ENCODE results near the gene KLK14. TPM values are rescaled to one million over a fixed set of nuclear protein-coding genes. Genes with fewer than 3 reads are reported as not detected.

Gene KLK14
- total RNA-seq, 2 donors from 2014 or later = not detected

DNA sequence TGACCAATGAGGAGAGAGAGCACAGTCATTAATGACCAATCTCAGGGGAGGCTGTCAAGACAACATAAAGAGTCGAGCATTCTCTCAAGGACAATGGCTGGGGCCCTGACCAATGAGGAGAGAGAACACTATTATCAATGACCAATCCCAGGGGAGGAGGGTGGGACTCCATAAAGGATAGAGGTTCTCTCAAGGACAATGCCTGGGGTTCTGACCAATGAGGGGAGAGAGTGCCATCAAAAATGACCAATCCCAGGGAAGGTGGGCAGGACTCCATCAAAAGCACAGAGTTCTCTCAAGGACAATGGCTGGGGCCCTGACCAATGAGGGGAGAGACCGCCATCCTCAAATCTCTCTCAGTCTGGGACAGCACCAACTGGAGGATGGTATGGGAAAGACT is 53.0 kb downstream of the KLK14 start:
- DNase-seq (ENCODE audit: low spot score) (no peak), ATAC-seq (ENCODE audit: insufficient number of reproducible peaks, low FRiP score, low read depth) (no peak)
- H3K4me3 ChIP-seq = no peak overlapping the region
- TF ChIP-seq, protein P1, sequence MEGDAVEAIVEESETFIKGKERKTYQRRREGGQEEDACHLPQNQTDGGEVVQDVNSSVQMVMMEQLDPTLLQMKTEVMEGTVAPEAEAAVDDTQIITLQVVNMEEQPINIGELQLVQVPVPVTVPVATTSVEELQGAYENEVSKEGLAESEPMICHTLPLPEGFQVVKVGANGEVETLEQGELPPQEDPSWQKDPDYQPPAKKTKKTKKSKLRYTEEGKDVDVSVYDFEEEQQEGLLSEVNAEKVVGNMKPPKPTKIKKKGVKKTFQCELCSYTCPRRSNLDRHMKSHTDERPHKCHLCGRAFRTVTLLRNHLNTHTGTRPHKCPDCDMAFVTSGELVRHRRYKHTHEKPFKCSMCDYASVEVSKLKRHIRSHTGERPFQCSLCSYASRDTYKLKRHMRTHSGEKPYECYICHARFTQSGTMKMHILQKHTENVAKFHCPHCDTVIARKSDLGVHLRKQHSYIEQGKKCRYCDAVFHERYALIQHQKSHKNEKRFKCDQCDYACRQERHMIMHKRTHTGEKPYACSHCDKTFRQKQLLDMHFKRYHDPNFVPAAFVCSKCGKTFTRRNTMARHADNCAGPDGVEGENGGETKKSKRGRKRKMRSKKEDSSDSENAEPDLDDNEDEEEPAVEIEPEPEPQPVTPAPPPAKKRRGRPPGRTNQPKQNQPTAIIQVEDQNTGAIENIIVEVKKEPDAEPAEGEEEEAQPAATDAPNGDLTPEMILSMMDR (IDR thresholded peaks at IDR 0.05) = no peak
- no peak overlapping the region for H3K27ac ChIP-seq
- no peaks in the 10 kb centered on the region for H3K27me3 ChIP-seq (replicated peaks; ENCODE audit: insufficient read depth)
- no peaks in the 10 kb centered on the region for H3K9me3 ChIP-seq
- H3K4me1 ChIP-seq (ENCODE audit: control insufficient read depth in 1 of 2, low read depth in 2 of 2) = no peaks in the 10 kb centered on the region
- H3K36me3 ChIP-seq = no peaks in the 10 kb centered on the region

Other genes starting within 250 kb of the KLK14 start
- gene KLK15, start 249.3 kb downstream of the KLK14 start, total RNA-seq = not detected
- gene KLK3, start 228.0 kb downstream of the KLK14 start, total RNA-seq = not detected
- gene KLK2, start 209.4 kb downstream of the KLK14 start, total RNA-seq = not detected
- gene KLK4, start 171.5 kb downstream of the KLK14 start, total RNA-seq = not detected
- gene KLK5, start 129.8 kb downstream of the KLK14 start, total RNA-seq = not detected
- not detected for gene KLK6, start 113.3 kb downstream of the KLK14 start, total RNA-seq
- gene KLK7, start 99.0 kb downstream of the KLK14 start, total RNA-seq = not detected
- gene KLK8, start 81.3 kb downstream of the KLK14 start, total RNA-seq = not detected
- gene KLK10, start 63.2 kb downstream of the KLK14 start, total RNA-seq = not detected
- under 1 TPM in 1 of 2 donors, not detected in 1; 0.85 TPM for gene KLK11, start 56.3 kb downstream of the KLK14 start, total RNA-seq
- gene KLK12, start 47.9 kb downstream of the KLK14 start, total RNA-seq = not detected
- gene KLK13, start 17.8 kb downstream of the KLK14 start, total RNA-seq = not detected
- gene CTU1, start 25.5 kb upstream of the KLK14 start, total RNA-seq = 10 to 100 TPM in 1 of 2 donors, 1 to 10 TPM in 1; 4.9 to 12.5 TPM
- 10 to 100 TPM; 13.1 to 15.2 TPM for gene SIGLEC9, start 42.0 kb upstream of the KLK14 start, total RNA-seq
- gene SIGLEC7, start 59.4 kb upstream of the KLK14 start, total RNA-seq = 1 to 10 TPM; 2.4 to 5.9 TPM
- gene CD33, start 142.2 kb upstream of the KLK14 start, total RNA-seq = 10 to 100 TPM in 1 of 2 donors, 1 to 10 TPM in 1; 8.1 to 11.7 TPM
- gene SIGLECL1, start 168.2 kb upstream of the KLK14 start, total RNA-seq = not detected
- gene IGLON5, start 228.8 kb upstream of the KLK14 start, total RNA-seq = 1 to 10 TPM in 1 of 2 donors, not detected in 1; 1.6 TPM

Measured in thoracic aorta (tissue), 2 donors.